ENCODE results near the gene ERVFRD-1.

- no peak for TF ChIP-seq POLR2AphosphoS5 (IDR thresholded peaks at IDR 0.05; ENCODE audit: low read depth)
- no peak for TF ChIP-seq CTCF (IDR thresholded peaks at IDR 0.05; ENCODE audit: insufficient read depth, low read length)
- TF ChIP-seq REST (IDR thresholded peaks at IDR 0.05; ENCODE audit: insufficient replicate concordance, low read depth), result no peak
Measured at GRCh38 chr6:11121851-11122250, 10.3 kb upstream of the ERVFRD-1 start.
